DND-41 (cell line): ENCODE results near the gene TRIM4.

Experiments used
- CTCF ChIP-seq: IDR thresholded peaks from 2 replicates; pipeline ENCODE4 v1.5.1; 2012; ENCODE audit warnings: borderline replicate concordance, low read length, moderate library complexity, mild to moderate bottlenecking; ENCODE audit not compliant: poor library complexity, severe bottlenecking; ENCODE audit errors: extremely low read depth
- EZH2 ChIP-seq: IDR thresholded peaks from 3 replicates; pipeline ENCODE4 v1.6.1; 2012; ENCODE audit warnings: borderline replicate concordance, low read depth, mild to moderate bottlenecking, moderate library complexity, low read length, inconsistent platforms; ENCODE audit not compliant: severe bottlenecking

GRCh38 chr7:99947608-99948007, 28.3 kb upstream of the TRIM4 start:
- TF ChIP-seq CTCF (no peak), EZH2 (no peak)
